ENCODE results near the gene DNAJC22.

GRCh38 chr12:49332891-49333371, 13.8 kb upstream of the DNAJC22 start:
- TF ChIP-seq CTCF (IDR thresholded peaks at IDR 0.05) (no peak), POLR2A (IDR thresholded peaks at IDR 0.05; ENCODE audit: low read depth) (no peak), EP300 (IDR thresholded peaks at IDR 0.05) (no peak), POLR2AphosphoS5 (IDR thresholded peaks at IDR 0.05) (no peak)
